Measurements from ENCODE around the gene HDAC7.

HDAC7 gene

DNA sequence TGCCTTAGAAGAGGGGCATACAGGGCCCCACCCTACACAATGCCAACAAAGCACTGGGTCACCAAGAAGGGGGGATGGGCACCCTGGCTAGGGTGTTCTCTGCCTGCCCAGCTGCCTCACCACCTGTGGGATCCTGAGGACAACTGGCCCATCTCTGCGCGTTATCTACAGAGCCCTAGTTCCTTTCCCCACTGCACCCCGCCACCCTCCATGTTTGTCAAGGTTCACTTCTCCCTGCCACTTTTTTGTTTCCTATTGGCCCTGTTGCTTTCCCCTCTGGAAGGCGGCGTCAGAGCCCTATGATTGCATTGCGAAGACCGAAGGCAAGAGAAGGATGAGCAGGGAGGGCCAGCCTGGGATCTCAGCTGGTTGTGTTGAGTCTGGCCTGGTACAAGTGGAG, 45.0 kb downstream of the HDAC7 start:
- Histone ChIP-seq H3K4me3 (replicated peaks; ENCODE audit: low read depth, low read length) (no peak overlapping the region), H3K36me3 (ENCODE audit: control insufficient read depth, insufficient read depth, low read length) (no peaks in the 10 kb centered on the region), H3K27me3 (replicated peaks; ENCODE audit: control insufficient read depth, insufficient read depth, low read length) (no peaks in the 10 kb centered on the region)
- no peak for DNase-seq (ENCODE audit: extremely low read depth, insufficient read length)
- TF ChIP-seq, protein P1, sequence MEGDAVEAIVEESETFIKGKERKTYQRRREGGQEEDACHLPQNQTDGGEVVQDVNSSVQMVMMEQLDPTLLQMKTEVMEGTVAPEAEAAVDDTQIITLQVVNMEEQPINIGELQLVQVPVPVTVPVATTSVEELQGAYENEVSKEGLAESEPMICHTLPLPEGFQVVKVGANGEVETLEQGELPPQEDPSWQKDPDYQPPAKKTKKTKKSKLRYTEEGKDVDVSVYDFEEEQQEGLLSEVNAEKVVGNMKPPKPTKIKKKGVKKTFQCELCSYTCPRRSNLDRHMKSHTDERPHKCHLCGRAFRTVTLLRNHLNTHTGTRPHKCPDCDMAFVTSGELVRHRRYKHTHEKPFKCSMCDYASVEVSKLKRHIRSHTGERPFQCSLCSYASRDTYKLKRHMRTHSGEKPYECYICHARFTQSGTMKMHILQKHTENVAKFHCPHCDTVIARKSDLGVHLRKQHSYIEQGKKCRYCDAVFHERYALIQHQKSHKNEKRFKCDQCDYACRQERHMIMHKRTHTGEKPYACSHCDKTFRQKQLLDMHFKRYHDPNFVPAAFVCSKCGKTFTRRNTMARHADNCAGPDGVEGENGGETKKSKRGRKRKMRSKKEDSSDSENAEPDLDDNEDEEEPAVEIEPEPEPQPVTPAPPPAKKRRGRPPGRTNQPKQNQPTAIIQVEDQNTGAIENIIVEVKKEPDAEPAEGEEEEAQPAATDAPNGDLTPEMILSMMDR (IDR thresholded peaks at IDR 0.05; ENCODE audit: insufficient read depth, low read length, poor library complexity, severe bottlenecking): no peak

DNA sequence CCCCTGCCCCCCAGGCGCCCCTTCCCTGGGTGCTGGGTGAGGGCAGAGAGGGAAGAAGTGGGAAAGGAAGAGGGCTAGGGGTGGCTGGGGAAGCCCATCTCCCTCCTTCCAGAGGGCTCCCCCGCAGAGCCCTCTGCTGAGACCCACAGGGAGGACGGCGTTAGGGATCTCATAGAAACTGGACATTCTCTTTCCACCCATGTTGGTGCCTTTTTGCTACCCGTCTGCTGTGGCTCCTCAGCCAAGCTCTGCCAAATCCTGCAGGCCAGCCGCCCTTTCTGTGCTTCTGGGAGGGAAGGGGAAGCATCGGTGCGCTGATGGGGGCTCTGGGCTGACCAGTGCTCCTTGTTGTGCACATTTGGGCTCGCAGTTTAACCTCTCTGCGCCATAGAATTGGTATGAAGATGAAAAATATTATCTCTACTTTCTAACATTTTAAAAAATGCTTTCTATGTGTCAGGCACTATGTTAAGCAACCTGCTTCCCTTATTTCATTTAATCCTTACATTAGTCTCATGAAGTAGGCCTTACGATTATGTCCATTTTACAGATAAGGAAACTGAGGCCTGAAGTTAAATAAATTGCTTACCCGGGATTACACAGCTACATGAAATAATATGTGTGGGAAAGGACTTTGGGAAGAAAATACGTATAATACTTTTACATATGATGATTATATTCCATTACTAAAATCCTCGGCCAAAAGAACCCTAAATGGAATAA, 45.7 kb downstream of the HDAC7 start:
- H3K36me3 ChIP-seq (ENCODE audit: control insufficient read depth, insufficient read depth, low read length): no peaks in the 10 kb centered on the region
- H3K27me3 ChIP-seq (replicated peaks; ENCODE audit: control insufficient read depth, insufficient read depth, low read length): no peaks in the 10 kb centered on the region
- TF ChIP-seq, protein P1 (IDR thresholded peaks at IDR 0.05; ENCODE audit: insufficient read depth, low read length, poor library complexity, severe bottlenecking): no peak
- H3K4me3 ChIP-seq (replicated peaks; ENCODE audit: low read depth, low read length): peak overlapping the region; percentile 61
- no peak for DNase-seq (ENCODE audit: extremely low read depth, insufficient read length)

DNA sequence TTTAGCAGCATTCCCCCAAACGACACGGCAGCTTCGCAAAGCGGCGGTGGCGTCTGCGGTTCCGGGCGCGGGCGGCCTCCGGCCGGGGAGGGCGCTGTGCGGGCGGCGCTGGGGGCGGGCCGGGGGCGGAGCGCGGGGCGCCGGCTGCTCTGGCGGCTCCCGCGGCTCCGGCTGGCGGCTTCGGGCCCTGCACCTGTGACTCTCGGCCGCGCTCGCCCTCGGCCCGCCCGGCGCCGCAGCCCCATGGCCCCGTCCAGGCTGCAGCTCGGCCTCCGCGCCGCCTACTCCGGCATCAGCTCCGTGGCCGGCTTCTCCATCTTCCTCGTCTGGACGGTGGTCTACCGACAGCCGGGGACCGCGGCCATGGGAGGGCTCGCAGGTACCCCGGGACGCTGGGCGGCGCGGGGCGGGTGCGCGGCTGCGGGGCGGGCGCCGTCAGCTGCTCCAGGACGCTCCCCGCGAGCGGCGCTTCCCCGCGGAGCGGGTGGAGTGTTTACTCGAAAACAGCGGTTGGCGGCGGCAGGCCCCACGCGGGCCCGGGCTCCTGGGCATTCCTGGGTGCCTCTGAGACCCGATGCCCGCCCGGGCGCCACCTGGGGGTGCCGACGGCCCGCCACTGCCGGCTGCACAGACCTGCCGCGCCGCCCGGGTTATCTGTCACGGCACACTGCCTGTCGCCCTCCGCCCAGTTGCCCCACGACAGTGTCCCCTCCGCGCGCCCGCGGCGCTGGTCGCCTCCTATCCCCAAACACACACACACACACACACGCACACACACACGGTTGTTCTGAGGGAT, 46.4 kb downstream of the HDAC7 start, which contains the start of gene SLC48A1:
Gene SLC48A1, plus strand, starts transcription at position 177 of the 796 bp plus-strand sequence. Its CDS starts 67 bp downstream, at position 244.
- TF ChIP-seq, protein P1 (IDR thresholded peaks at IDR 0.05; ENCODE audit: insufficient read depth, low read length, poor library complexity, severe bottlenecking): peak; percentile 24
- H3K36me3 ChIP-seq (ENCODE audit: control insufficient read depth, insufficient read depth, low read length): no peaks in the 10 kb centered on the region
- no peaks in the 10 kb centered on the region; the same call in 1 of the 2 replicates for H3K27me3 ChIP-seq (replicated peaks; ENCODE audit: control insufficient read depth, insufficient read depth, low read length)
- peak within 1 kb of the TSS; percentile 61 for H3K4me3 ChIP-seq (replicated peaks; ENCODE audit: low read depth, low read length)
- peak; percentile 80 for DNase-seq (ENCODE audit: extremely low read depth, insufficient read length)

DNA sequence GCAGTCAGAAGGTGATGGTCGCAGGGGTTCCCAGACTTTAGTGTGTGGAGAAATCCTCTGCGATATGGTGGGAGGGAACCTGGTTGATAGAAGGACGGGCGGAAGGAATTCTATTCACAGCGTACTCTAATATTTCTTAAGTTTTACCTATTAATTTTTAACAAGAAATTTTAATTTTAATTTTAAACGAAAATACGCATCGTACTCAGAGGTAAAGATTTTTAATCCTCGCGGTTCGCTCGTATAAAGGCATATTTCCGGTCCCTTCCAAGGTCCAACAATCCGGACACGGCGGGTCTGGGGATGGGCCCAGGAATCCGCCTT, 47.0 kb downstream of the HDAC7 start:
- TF ChIP-seq, protein P1 (IDR thresholded peaks at IDR 0.05; ENCODE audit: insufficient read depth, low read length, poor library complexity, severe bottlenecking): no peak
- Histone ChIP-seq H3K4me3 (replicated peaks; ENCODE audit: low read depth, low read length) (peak overlapping the region; percentile 58), H3K27me3 (replicated peaks; ENCODE audit: control insufficient read depth, insufficient read depth, low read length) (no peaks in the 10 kb centered on the region; the same call in 1 of the 2 replicates), H3K36me3 (ENCODE audit: control insufficient read depth, insufficient read depth, low read length) (no peaks in the 10 kb centered on the region)
- no peak for DNase-seq (ENCODE audit: extremely low read depth, insufficient read length)

DNA sequence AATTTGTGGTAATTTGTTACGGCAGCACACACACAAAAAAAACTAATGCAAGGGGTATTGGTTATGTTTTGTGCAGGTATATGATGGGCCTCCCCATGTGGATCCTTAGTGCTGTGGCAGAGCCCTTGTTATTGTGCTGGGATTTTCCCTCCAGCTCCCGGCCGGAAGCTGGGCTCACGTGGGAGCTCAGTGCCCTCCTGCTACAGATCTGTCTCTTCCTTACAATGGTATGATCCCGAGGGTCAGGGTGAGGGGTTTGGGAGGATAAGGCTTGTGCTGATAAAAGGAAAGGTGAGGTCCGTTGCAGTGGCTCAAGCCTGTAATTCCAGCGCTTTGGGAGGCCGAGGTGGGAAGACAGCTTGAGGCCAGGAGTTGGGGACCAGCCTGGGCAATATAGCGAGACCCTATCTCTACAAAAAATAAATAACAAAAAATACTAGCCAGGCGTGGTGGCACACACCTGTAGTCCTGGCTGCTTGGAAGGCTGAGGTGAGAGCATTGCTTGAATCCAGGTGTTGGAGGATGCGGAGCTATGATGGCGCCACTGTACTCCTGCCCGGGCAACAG, 47.5 kb downstream of the HDAC7 start:
- TF ChIP-seq, protein P1 (IDR thresholded peaks at IDR 0.05; ENCODE audit: insufficient read depth, low read length, poor library complexity, severe bottlenecking): no peak
- no peaks in the 10 kb centered on the region; the same call in 1 of the 2 replicates for H3K27me3 ChIP-seq (replicated peaks; ENCODE audit: control insufficient read depth, insufficient read depth, low read length)
- 0 out of 2 replicates have a peak overlapping the region, but pooled peaks have one; percentile 58 for H3K4me3 ChIP-seq (replicated peaks; ENCODE audit: low read depth, low read length)
- DNase-seq (ENCODE audit: extremely low read depth, insufficient read length): no peak
- no peaks in the 10 kb centered on the region for H3K36me3 ChIP-seq (ENCODE audit: control insufficient read depth, insufficient read depth, low read length)
